ENCODE measurements around the gene IFI27L1.
"Not testable (repeated sequence)": the region's sequence is repeated elsewhere in the genome, so short reads cannot be mapped to it uniquely, and the experiment has no call there.

IFI27L1 gene

DNA sequence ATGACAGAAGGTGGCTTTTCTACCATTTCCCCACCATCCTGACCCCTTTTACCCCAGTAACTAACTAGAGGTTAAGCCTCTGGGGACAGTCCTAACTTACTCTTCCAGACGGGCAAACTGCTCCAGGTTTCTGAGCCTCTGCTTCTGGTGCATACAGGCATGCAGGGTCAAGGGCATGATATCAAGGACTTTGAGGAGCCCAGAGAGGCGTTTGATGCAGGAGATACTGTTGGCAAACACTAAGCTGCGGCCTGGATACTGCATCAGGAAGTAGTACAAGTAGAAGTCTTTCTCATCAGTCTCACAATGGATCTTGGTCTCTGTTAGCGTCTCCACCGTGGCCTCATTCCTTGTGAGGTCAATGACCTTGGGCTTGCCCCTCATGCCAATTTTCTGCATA lies 21.1 kb upstream of the IFI27L1 start:
- no peak for DNase-seq
- no peaks in the 10 kb centered on the region for H3K27me3 ChIP-seq
- H3K9me3 ChIP-seq = no peaks in the 10 kb centered on the region
- H3K36me3 ChIP-seq = peaks cover 73 to 76% (median 75%) of the 10 kb centered on the region in 3 donors
- H3K27ac ChIP-seq = no peak overlapping the region
- peaks cover 0 to 35% (median 3%) of the 10 kb centered on the region in 4 donors for H3K4me1 ChIP-seq
- TF ChIP-seq, protein P1, sequence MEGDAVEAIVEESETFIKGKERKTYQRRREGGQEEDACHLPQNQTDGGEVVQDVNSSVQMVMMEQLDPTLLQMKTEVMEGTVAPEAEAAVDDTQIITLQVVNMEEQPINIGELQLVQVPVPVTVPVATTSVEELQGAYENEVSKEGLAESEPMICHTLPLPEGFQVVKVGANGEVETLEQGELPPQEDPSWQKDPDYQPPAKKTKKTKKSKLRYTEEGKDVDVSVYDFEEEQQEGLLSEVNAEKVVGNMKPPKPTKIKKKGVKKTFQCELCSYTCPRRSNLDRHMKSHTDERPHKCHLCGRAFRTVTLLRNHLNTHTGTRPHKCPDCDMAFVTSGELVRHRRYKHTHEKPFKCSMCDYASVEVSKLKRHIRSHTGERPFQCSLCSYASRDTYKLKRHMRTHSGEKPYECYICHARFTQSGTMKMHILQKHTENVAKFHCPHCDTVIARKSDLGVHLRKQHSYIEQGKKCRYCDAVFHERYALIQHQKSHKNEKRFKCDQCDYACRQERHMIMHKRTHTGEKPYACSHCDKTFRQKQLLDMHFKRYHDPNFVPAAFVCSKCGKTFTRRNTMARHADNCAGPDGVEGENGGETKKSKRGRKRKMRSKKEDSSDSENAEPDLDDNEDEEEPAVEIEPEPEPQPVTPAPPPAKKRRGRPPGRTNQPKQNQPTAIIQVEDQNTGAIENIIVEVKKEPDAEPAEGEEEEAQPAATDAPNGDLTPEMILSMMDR (IDR thresholded peaks at IDR 0.05) = no peak
- H3K4me3 ChIP-seq = no peak overlapping the region
- intact Hi-C loops (cut with DNase I; ENCODE audit: low total_unique reads) = no loop called here

DNA sequence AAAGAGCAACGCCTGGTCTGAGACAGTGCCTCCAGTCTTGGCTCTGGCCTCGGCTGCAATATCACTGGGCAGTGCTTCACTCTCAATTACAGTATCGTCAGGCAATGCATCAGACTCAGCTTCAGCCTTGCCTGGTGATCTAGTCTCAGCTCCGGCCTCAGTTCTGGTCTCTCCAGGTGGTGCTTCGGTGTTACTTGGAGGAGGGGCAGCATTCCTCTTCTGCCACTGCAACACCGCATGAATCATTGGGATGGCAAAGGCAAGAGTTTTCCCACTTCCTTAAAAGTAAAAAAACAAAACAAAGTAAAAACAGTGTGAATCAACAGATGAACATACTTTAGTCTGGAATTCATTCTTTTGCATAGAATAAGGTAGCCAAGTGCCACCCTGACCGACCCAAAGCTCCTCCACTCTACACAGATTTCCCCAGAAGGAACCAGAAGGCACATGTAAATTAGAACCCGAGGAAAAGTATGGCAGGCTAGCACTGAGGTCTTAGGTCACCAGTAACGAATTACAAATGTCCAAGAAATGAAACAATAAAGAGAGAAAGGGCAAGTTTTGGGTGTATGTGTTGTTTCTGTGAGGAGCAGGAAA lies 18.7 kb upstream of the IFI27L1 start:
- Histone ChIP-seq H3K4me3 (no peak overlapping the region), H3K27ac (no peak overlapping the region), H3K36me3 (peaks cover 50 to 52% (median 50%) of the 10 kb centered on the region in 3 donors), H3K27me3 (no peaks in the 10 kb centered on the region), H3K9me3 (no peaks in the 10 kb centered on the region), H3K4me1 (peaks cover 0 to 57% (median 16%) of the 10 kb centered on the region in 4 donors)
- TF ChIP-seq, protein P1 (IDR thresholded peaks at IDR 0.05) = no peak
- intact Hi-C loops (cut with DNase I; ENCODE audit: low total_unique reads) = no loop called here
- no peak for DNase-seq

DNA sequence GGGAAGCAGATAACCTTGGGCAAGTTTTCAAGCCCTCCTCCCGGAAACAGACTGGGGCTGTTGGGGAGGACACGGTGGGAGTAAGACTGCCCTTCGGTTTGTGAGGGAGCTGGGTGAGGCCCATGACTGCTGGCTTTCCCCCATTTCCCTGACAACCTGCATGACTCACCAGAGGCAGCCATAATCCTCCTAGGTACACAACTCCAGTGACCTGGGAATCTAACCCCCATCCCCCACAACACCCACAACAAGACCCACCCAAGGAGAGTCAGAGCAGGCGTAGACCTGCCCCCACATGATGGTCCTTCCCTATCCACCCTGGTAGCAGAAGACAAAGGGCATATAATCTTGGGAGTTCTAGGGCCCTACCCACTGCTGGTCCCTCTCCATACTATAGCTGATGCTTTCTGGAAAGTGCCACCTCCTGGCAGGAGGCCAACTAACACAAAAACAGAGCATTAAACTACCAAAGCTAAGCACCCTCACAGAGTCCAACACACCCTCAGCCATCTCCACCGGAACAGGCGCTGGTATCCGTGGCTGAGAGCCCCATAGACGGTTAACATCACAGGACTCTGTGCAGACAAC lies 14.9 kb upstream of the IFI27L1 start:
- no peak for DNase-seq
- H3K27me3 ChIP-seq = no peaks in the 10 kb centered on the region
- intact Hi-C loops (cut with DNase I; ENCODE audit: low total_unique reads) = no loop called here
- no peak overlapping the region for H3K27ac ChIP-seq
- no peaks in the 10 kb centered on the region for H3K9me3 ChIP-seq
- TF ChIP-seq, protein P1 (IDR thresholded peaks at IDR 0.05) = no peak
- peaks cover 0 to 63% (median 16%) of the 10 kb centered on the region in 4 donors for H3K4me1 ChIP-seq
- H3K4me3 ChIP-seq = no peak overlapping the region
- peaks cover 12 to 14% (median 13%) of the 10 kb centered on the region in 3 donors for H3K36me3 ChIP-seq

DNA sequence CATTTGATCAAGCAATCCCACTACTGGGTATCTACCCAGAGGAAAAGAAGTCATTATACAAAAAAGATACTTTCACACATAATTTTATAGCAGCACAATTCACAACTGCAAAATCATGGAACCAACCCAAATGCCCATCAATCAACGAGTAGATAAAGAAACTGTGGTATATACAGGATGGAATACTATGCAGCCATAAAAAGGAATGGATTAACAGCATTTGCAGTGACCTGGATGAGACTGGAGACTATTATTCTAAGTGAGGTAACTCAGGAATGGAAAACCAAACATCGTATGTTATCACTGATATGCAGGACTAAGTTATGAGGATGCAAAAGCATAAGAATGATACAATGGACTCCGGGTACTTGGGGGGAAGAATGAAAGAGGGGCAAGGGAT lies 9.0 kb upstream of the IFI27L1 start:
- DNase-seq; H3K4me3 ChIP-seq; H3K27me3 ChIP-seq; H3K27ac ChIP-seq; intact Hi-C loops (cut with DNase I; ENCODE audit: low total_unique reads): not testable (repeated sequence)
- peaks cover 10 to 25% (median 13%) of the 10 kb centered on the region in 3 donors for H3K36me3 ChIP-seq
- peaks cover 0 to 11% (median 4%) of the 10 kb centered on the region in 3 donors for H3K9me3 ChIP-seq
- peaks cover 0 to 26% (median 10%) of the 10 kb centered on the region in 4 donors for H3K4me1 ChIP-seq

DNA sequence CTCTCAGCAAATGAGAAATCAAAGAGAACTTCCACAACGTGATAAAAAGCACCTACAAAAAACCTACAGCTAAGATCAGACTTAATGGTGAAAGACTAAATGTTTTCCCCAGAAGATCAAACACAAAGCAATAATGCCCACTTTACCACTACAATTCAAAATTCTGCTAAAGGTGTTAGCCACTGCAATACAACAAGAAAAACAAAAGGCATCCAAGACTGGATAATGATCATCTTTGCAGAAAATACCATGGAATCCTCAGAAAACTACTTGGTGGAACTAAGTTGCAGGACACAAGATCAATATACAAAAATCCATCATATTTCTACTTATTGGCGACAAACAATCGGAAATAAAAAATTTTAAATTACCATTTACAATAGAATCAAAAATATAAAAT lies 6.6 kb upstream of the IFI27L1 start:
- peaks cover 19 to 44% (median 30%) of the 10 kb centered on the region in 3 donors for H3K36me3 ChIP-seq
- no peak overlapping the region for H3K4me3 ChIP-seq
- intact Hi-C loops (cut with DNase I; ENCODE audit: low total_unique reads) = no loop called here
- TF ChIP-seq, protein P1 (IDR thresholded peaks at IDR 0.05) = no peak
- no peak overlapping the region for H3K27ac ChIP-seq
- DNase-seq = no peak
- peaks cover 0 to 11% (median 4%) of the 10 kb centered on the region in 3 donors for H3K9me3 ChIP-seq
- H3K4me1 ChIP-seq = peaks cover 0 to 48% (median 30%) of the 10 kb centered on the region in 4 donors
- no peaks in the 10 kb centered on the region for H3K27me3 ChIP-seq

DNA sequence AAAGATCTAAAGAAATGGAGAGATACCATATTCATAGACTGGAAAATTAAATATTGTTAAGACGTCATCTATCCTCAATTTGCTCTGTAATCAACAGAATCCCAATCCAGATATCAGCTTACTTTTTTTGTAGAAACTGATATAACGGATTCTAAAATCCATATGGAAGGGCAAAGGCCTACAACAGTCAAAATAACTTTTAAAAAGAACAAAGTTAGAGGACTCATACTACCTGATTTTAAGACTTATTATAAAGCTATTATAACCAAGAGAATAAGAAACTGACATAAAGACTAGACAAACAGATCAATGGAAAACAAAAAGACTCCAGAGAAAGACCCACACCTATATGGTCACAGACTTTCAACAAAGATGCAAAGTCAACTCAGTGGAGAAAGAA lies 6.1 kb upstream of the IFI27L1 start:
- peaks cover 19 to 44% (median 30%) of the 10 kb centered on the region in 3 donors for H3K36me3 ChIP-seq
- no peak for DNase-seq
- H3K9me3 ChIP-seq = peaks cover 0 to 11% (median 4%) of the 10 kb centered on the region in 3 donors
- H3K4me1 ChIP-seq = peaks cover 0 to 49% (median 31%) of the 10 kb centered on the region in 4 donors
- no peaks in the 10 kb centered on the region for H3K27me3 ChIP-seq
- TF ChIP-seq, protein P1 (IDR thresholded peaks at IDR 0.05) = no peak
- intact Hi-C loops (cut with DNase I; ENCODE audit: low total_unique reads) = no loop called here
- no peak overlapping the region for H3K4me3 ChIP-seq
- H3K27ac ChIP-seq = no peak overlapping the region

Data from tibial artery (tissue), 4 donors.